H1 (cell line): ENCODE results near the gene ITPR1. TPM values are rescaled to one million over a fixed set of nuclear protein-coding genes. Genes with fewer than 3 reads are reported as not detected.

ENCODE experiments used
- CHD2 ChIP-seq: IDR thresholded peaks from 2 replicates; pipeline ENCODE4 v1.6.1; 2012; ENCODE audit warnings: low read length, improper control_type of control experiment
- CHD7 ChIP-seq: fragments of 300-600 bp; sonication (generic); IDR thresholded peaks from 2 replicates; pipeline ENCODE4 v1.7.1; 2012; ENCODE audit warnings: low read length, moderate library complexity, mild to moderate bottlenecking, inconsistent platforms; ENCODE audit not compliant: insufficient replicate concordance
- EGR1 ChIP-seq: IDR thresholded peaks from 2 replicates; pipeline ENCODE4 v1.6.1; 2011; ENCODE audit warnings: low read depth, low read length, borderline replicate concordance
- EP300 ChIP-seq, 2 experiments: IDR thresholded peaks; 1 replicate in 1 of 2; 2 replicates in 1 of 2; pipeline ENCODE4 v1.6.1; 2011 to 2012; ENCODE audit warnings: low read depth in 2 of 2, low read length in 2 of 2, mild to moderate bottlenecking in 2 of 2, borderline replicate concordance in 1 of 2, inconsistent platforms in 1 of 2, moderate library complexity in 1 of 2
- EZH2 ChIP-seq: fragments of 200-600 bp; sonication (generic); IDR thresholded peaks from 2 replicates; pipeline ENCODE4 v1.7.1; 2012; ENCODE audit warnings: low read depth, mild to moderate bottlenecking, moderate library complexity, low read length, inconsistent platforms; ENCODE audit not compliant: severe bottlenecking
- KDM1A ChIP-seq: fragments of 200-600, 300-600 bp; sonication (generic); IDR thresholded peaks from 2 replicates; pipeline ENCODE4 v1.7.1; 2016; ENCODE audit warnings: mild to moderate bottlenecking, low read length, borderline replicate concordance
- KDM4A ChIP-seq: IDR thresholded peaks from one replicate; pipeline ENCODE4 v1.7.1; 2012; ENCODE audit warnings: low read depth, mild to moderate bottlenecking, moderate library complexity, low read length, inconsistent platforms; ENCODE audit not compliant: severe bottlenecking
- KDM5A ChIP-seq: fragments of 200-600 bp; IDR thresholded peaks from 2 replicates; pipeline ENCODE4 v1.7.1; 2012; ENCODE audit warnings: mild to moderate bottlenecking, low read length, inconsistent platforms, mixed read lengths
- POLR2A ChIP-seq, 2 experiments: IDR thresholded peaks; 1 replicate in 1 of 2; 2 replicates in 1 of 2; pipeline ENCODE4 v1.6.1; 2011; ENCODE audit warnings: low read depth in 2 of 2, low read length in 2 of 2, mild to moderate bottlenecking in 2 of 2; ENCODE audit errors: control extremely low read depth in 1 of 2
- SAP30 ChIP-seq: fragments of 300-600 bp; sonication (generic); IDR thresholded peaks from 2 replicates; pipeline ENCODE4 v1.7.1; 2012; ENCODE audit warnings: low read length, moderate library complexity, mild to moderate bottlenecking, inconsistent platforms; ENCODE audit not compliant: insufficient read depth, insufficient replicate concordance
- SIN3A ChIP-seq, 2 experiments: IDR thresholded peaks in 1 of 2; conservative IDR thresholded peaks in 1 of 2; 2 replicates each; pipeline ENCODE4 v1.6.1; 2011 to 2012; ENCODE audit warnings: low read length in 2 of 2, improper control_type of control experiment in 1 of 2, low read depth in 1 of 2, mild to moderate bottlenecking in 1 of 2
- TEAD4 ChIP-seq: IDR thresholded peaks from 2 replicates; pipeline ENCODE4 v1.6.1; 2012; ENCODE audit warnings: low read depth, low read length, inconsistent platforms, mixed read lengths
- polyA plus RNA-seq, 7 experiments: library from polyadenylated mRNA; depleted of rRNA in 3 of 7; stranded (reverse) in 5 of 7; unstranded in 2 of 7; fragments of >200 nt in 5 of 7; fragments of 200-250 nt in 2 of 7; gene quantifications; 1 replicate in 5 of 7; 2 replicates in 1 of 7; 4 replicates in 1 of 7; pipeline versions ENCODE4 v1.2.1 to v1.2.3, GENCODE V29; 2011 to 2013; ENCODE audit warnings: missing spikeins in 2 of 7, mixed read lengths in 2 of 7
- total RNA-seq: library from RNA; stranded (reverse); fragmentation: NEBNext Ultra II Directional; extraction: Animal tissue kit (Norgen Biotek cat#: 25700); gene quantifications from 2 replicates; pipeline ENCODE4 v1.2.1, GENCODE V29; 2021

ITPR1 gene
- total and polyA plus RNA-seq, 2 of the 8 experiments (the other 6 are each of a cell fraction or from before 2014, with no cell fraction given) = 2.5 to 16.3 TPM

GRCh38 chr3:4707324-4707723, 214.2 kb downstream of the ITPR1 start (continued):
- TF ChIP-seq CHD7 = no peak
- no peak for TF ChIP-seq CHD2
- TF ChIP-seq EGR1 = no peak
- TF ChIP-seq KDM4A = no peak
- TF ChIP-seq KDM1A = no peak
- TF ChIP-seq SAP30 = no peak
- no peak for TF ChIP-seq SIN3A (conservative IDR thresholded peaks at IDR 0.05 in 1 of 2, IDR thresholded peaks at IDR 0.05 in 1 of 2; ENCODE audit: low read depth in 1 of 2, low read length in 2 of 2)
- no peak for TF ChIP-seq KDM5A
- TF ChIP-seq EZH2 = no peak
- TF ChIP-seq EP300 (IDR thresholded peaks at IDR 0.05; ENCODE audit: borderline replicate concordance in 1 of 2, low read depth in 2 of 2, low read length in 2 of 2) = no peak
- no peak for TF ChIP-seq POLR2A (IDR thresholded peaks at IDR 0.05; ENCODE audit: control extremely low read depth in 1 of 2, low read depth in 2 of 2, low read length in 2 of 2)
- no peak for TF ChIP-seq TEAD4
